ENCODE results near the gene AKAP11.

AKAP11 gene

DNA sequence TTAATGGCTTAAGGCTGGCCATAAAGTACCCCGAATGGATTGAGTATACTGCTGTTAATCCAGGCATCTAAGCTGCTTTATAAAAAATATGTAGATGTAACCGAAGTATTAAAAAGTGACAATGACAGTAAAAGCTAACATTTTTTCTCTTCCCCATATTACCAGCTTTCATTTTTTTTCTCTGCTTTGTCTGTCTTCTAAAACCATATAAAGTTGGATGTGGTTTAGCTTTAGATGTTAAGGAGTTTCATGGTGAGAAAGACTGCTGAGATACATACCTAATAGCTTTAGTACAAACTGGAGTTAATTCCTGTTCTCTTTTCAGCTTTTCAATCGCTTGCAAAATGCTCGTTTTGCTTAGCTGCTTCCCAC, 838 bp downstream of the AKAP11 start:
- no peak for DNase-seq

- DNase-seq, result no peak
Measured at GRCh38 chr13:42274386-42275097, 2.6 kb downstream of the AKAP11 start.

GRCh38 chr13:42275098-42275471, 3.1 kb downstream of the AKAP11 start:
- no peak for DNase-seq

- no peak for DNase-seq
Measured at GRCh38 chr13:42275506-42275905, 3.6 kb downstream of the AKAP11 start.

DNA sequence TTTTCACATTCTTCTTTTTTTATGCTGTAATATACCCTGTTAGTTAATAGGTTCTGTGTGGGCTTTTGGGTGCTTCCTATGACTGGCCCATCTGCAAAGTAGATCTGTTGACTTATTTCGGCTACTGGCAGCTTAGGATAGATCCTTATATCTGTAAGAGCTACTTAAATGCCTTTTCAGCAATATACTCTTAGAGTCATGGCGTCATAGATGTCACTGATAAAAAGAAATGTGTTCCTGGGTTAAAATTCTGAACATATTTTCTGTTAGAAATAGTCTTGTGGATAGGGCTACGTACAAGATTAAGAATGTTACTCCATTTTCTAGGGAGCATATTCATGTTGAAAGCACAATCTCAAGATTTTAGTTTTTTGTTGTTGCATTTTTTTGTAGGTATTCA, 4.7 kb downstream of the AKAP11 start:
- no peak for DNase-seq

DNA sequence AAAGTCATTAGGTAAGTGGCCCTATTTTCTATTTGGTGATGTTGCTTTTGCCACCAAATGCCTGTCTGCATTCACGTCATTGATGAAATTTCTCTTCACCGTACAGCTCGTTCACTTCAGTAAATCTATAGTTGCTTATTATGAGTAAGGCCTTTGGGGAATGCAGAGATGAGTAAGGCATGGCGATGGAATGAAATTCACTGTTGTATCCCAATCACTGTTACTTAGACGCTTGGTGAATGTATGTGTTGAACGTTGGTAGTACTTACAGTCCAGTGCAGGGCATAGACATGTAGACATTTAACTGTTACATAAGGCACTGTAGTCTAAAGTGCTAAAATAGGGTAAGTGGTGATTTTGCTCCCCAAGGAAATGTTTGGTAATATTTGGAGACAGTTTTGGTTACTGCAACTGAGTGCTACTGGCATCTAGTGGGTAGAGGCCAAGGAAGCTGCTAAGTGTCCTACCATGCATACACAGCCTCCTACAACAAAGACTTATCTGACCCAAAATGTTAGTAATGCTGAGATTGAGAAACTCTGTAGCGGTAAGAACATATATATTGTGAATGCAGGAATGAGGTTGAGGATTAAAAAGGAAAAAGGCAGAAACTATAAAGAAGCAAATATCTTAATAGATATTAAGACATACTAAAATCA, 5.8 kb downstream of the AKAP11 start:
- no peak for DNase-seq

DNA sequence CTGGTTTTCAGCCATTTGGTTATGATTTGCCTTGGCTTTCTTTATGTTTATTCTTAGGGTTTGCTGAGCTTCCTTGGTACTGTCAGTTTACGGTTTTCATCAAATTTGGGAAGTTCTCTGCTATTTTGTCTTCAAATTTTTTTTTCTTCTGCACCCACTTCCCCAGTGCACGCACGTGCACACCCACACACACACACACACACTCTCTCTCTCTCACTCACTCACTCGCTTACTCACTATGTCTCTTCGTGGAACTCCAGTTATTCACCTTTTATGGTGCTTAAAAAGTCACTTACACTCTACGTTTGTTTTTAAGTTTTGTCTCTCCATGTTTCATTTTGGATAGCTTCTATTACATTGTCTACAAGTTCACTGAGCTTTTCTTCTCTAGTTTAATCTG, 7.1 kb downstream of the AKAP11 start:
- DNase-seq, result no peak

- DNase-seq, result peak; percentile 23
Measured at GRCh38 chr13:42279986-42280385, 8.0 kb downstream of the AKAP11 start.

DNA sequence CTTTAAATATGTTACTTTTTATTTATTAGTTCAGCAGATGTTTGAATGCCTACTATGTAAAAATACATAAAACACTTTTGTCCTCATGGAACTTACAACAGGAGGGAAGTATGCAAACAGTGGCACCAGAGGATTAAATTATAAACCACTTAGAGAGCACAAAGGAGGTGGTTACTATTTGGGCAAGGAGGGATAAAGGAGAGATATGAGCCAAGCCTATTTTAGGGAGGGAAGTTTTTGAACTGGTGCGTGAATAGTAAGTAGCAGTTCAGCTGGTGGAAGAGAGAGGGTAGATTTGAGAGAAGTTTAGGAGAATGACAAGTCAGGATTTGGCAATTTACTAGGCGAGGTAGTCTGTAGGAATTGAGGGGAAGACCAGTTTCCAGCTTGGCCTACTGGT, 8.6 kb downstream of the AKAP11 start:
- peak; percentile 66 for DNase-seq

DNA sequence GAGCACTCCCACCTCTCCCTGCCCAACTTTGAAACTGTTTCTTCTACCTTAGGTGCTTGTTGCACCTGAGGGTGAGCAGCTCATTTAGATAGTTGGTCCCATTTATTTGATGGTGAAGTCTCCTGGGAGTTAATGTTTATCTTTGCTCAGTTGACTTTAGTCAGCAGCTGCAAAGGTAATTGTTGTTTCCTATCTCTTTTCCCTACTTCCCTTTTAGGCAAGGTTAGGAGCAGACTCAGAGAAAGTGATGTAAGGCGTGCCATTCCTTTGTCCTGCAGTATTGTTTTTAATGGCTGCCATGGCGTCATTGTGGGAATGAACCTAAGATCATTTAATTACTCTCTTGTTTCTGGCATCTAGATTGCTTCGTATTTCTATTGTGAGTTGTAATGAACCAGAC, 11.6 kb downstream of the AKAP11 start:
- DNase-seq, result peak; percentile 84

DNA sequence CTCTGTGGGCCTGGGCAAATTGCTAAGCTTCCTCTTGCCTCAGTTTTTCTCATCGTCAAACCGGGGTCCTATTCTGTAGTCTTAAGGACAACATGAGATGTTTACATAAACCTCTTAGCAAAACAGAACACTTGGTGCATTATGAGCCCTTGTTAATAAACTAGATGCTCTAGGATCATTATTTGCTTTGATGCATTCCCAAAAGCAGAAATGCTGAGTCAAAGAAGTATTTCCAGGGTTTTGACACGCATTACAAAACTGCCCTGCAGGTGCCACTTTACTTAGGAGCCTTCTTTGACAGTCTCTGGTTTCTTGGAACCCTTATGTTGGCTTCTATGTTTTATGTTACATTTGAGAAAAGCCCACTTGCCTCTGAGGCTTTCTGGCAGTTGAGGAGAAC, 12.1 kb downstream of the AKAP11 start:
- peak; percentile 21 for DNase-seq

DNA sequence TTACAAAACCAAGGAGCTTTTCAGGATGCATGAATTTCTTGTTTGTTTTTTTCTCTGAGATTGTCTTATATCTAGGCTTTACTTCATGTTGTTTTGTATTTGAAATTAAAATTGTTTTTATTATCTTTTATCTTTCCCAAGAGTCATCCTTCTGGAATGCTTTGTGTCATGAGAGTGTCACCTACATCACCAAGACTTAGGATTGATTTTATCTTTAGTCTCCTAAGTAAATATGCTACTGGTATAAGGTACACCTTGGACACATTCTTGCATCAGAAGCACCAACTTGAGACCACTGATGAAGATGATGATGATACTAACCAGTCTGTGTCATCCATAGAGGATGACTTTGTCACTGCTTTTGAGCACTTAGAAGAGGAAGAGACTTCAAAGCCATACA, 26.4 kb downstream of the AKAP11 start:
- no peak for DNase-seq

GRCh38 chr13:42305503-42305902, 33.6 kb downstream of the AKAP11 start:
- DNase-seq, result no peak

DNA sequence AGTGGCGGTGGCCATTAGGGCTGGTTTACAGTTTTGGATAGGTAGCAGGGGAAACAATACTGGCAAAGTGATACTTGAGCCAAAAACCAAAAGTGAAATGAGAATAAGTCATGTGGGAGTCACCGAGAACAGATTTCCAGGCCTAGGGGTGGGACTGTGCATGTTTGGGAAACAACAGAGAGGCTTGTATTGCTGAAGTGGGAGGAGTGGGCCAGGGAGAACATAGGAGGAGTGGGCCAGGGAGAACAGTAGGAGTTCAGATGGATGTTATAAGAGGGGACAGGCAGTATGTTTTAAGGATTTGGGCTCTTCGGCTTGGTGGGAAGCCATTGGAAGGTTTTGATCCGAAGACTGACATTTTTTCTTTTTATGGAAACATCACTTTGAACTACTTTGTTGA, 35.5 kb downstream of the AKAP11 start:
- no peak for DNase-seq

- no peak for DNase-seq
Measured at GRCh38 chr13:42312817-42313431, 41.0 kb downstream of the AKAP11 start.

DNA sequence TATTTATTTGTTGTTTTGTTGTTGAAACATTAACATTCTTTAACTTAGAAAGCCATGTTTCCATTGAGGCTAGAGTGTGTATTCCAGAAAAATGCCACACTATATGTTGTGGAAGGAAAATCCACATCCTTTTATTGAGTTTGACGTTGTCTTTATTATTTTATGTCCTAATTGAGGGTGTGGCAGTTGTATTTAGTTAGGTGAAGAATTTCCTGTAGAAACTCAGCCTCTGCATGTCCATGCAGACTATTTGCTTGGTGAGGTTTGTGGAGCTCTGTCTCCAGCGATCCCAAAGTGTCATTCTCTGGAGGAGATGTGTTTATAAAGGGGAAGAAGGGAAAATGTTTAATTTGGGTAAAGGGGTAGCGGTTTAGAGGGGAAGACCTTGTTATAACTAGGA, 46.6 kb downstream of the AKAP11 start:
- DNase-seq, result no peak

DNA sequence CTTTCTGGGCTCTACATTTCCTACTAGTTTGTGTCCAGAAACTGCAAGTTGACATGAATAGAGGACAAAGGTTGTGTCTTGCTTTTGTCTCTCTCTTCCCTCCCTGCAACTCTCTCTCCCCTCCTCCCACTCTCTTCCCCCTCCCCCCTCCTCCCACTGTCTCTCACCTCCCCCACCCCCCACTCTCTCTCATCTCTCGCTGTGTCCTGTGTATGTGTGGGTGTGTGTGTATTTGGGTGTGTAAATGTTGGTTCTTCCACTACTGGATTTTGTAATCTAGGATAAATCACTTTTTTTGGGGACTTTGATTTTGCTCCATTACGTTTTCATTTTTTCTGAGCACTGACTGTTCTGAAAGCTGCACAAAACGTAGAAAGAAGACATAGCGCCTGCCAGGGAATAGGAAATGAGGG, 48.4 kb downstream of the AKAP11 start:
- no peak for DNase-seq

DNA sequence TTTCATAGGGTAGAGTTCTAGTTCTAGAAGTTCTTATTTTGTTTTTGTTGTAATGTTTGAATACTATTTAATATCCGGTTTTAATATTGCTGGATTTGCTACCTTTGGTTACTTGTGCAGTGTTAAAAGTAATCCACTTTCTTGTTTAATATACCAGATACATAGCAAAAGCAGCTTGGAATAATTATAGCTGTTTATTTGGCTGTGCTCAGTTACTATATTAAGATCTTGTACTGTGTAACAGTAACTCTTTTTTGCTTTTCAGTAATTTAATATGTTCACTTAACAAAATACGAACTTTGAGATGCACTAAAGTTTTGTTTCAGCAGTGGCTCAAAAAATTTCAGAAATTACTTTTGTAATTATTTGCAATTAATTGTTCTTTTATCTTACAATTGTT, 50.9 kb downstream of the AKAP11 start:
- DNase-seq, result no peak

DNA sequence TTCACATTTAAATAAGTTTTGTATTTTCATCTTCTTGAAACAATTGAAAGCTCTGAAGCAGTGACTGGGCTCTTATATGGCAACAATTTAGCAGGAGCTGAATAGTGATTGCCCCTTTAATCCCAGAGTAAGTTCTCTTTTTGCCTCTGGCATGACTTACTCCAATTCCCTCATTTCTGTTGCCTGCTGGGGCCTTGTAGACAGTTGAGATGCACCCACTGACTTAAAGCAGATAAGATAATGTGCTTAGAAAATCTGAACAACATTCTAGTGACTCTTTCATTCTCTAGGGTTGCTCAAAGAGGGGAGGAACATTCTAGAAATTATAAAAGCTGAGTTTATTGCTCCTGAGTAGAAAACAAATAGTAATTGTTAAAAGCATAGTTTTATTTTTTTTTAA, 52.8 kb downstream of the AKAP11 start:
- DNase-seq, result no peak

GRCh38 chr13:42327725-42328124, 55.8 kb downstream of the AKAP11 start:
- DNase-seq, result no peak

DNA sequence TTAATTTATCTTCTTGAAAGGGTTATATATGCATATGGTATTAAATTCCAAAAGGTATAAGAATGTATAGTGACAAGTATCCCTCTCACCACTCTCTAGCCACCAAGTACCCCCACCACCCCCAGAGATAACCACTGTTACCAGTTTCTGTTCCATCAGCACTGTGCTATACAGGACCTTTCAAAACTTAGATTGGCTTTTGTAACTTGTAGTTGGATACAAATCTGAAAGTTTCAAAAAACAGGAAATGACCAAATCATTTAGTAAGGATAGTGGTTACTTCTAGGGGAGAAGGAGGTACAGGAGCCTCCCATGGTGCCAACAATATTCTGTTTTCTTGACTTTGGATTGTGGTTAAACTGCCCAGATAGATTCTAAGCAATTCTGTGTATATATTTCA, 56.7 kb downstream of the AKAP11 start:
- DNase-seq, result no peak

DNA sequence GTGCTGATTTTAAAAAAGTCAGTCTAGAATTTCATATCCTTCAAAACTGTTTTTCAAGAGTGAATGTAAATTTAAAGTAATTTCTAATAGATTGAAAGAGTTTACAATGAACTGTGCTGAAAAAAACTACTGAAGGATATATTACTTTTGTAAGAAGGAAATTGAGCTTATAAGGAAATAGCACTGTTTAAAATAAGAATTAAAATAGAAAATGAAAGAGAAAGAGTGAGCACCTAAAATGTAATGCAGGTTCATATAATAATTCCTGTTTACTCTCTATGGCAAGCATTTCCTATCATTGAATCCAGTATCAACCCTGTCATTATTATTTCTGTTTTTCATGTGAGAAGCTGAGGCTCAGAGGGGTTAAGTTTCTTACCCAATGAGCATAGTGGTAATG, 57.3 kb downstream of the AKAP11 start:
- DNase-seq, result no peak

DNA sequence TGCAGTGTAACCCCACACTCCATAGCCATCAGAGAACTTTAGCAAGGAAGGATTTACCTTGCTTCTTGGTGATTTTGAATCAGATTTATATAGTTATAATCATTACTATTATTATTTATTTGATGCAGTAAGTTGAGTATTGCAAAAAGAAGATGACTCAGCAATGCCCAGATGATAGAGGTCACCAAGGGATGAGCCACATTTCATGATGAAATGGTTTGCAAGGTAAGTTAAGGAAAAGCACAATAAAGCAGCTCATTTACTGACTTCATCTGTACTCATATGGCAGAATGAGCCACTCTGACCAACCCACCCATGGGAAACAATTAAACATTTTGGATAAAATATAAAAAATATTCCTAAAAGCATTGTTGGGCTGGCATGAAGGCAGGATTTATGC, 59.1 kb downstream of the AKAP11 start:
- DNase-seq, result no peak

GRCh38 chr13:42333613-42334328, 61.8 kb downstream of the AKAP11 start:
- peak; percentile 65 for DNase-seq
